A673 (cell line): ENCODE data around the gene EPN2. TPM values are rescaled to one million over a fixed set of nuclear protein-coding genes. Genes with fewer than 3 reads are reported as not detected.

Experiments
- BruUV-seq: library from RNA; stranded (reverse); fragments of 400-500 nt; replicated peaks from 2 replicates; lab custom pipeline; 2021; lab: Mats Ljungman, UMichigan
- CTCF ChIA-PET: fragments of 300-600 bp; sonication (Branson Sonifier 250); formaldehyde crosslinking; loops from one replicate; lab custom pipeline; 2022; ENCODE audit warnings: antibody characterized with exemption; lab: Charles Lee
- POLR2A ChIA-PET: fragments of 300-600 bp; sonication (Branson Sonifier 250); formaldehyde crosslinking; loops from one replicate; lab custom pipeline; 2022; ENCODE audit warnings: antibody characterized with exemption; ENCODE audit not compliant: low non-redundant PET; lab: Charles Lee
- DNase-seq: peaks from one replicate; pipeline ENCODE4 v3.0.0-alpha.2; 2015; ENCODE audit warnings: low spot score
- H3K27ac ChIP-seq: fragments of 200-600 bp; sonication (generic); 2 replicates; pipeline ENCODE4 v1.5.1; 2016; ENCODE audit warnings: mixed run types, low read depth, mild to moderate bottlenecking, mixed read lengths, antibody characterized with exemption, low read length; ENCODE audit not compliant: poor library complexity, severe bottlenecking
- H3K27me3 ChIP-seq: fragments of 200-600 bp; sonication (generic); replicated peaks from 2 replicates; pipeline ENCODE4 v1.6.1; 2017; ENCODE audit warnings: mixed run types, low read depth, mild to moderate bottlenecking, mixed read lengths, antibody characterized with exemption, low read length; ENCODE audit not compliant: insufficient read depth, poor library complexity
- H3K36me3 ChIP-seq: fragments of 200-600 bp; sonication (generic); 2 replicates; pipeline ENCODE4 v1.6.1; 2016; ENCODE audit warnings: mixed run types, mild to moderate bottlenecking, mixed read lengths, antibody characterized with exemption, low read length; ENCODE audit not compliant: insufficient read depth, poor library complexity, severe bottlenecking
- H3K4me1 ChIP-seq: fragments of 200-600 bp; sonication (generic); 2 replicates; pipeline ENCODE4 v1.6.1; 2017; ENCODE audit warnings: mixed run types, mild to moderate bottlenecking, mixed read lengths, antibody characterized with exemption, low read length; ENCODE audit not compliant: insufficient read depth, poor library complexity, severe bottlenecking
- H3K4me3 ChIP-seq: fragments of 200-600 bp; sonication (generic); 2 replicates; pipeline ENCODE4 v1.5.1; 2016; ENCODE audit warnings: low read depth, mixed run types, mild to moderate bottlenecking, mixed read lengths, low read length; ENCODE audit not compliant: poor library complexity, severe bottlenecking
- H3K9me3 ChIP-seq: fragments of 200-600 bp; sonication (generic); 2 replicates; pipeline ENCODE4 v1.6.1; 2016; ENCODE audit warnings: mixed run types, low read depth, mild to moderate bottlenecking, mixed read lengths, antibody characterized with exemption, low read length; ENCODE audit not compliant: poor library complexity, severe bottlenecking
- EZH2 ChIP-seq: fragments of 200-600 bp; sonication (generic); IDR thresholded peaks from 2 replicates; pipeline ENCODE4 v1.6.1; 2017; ENCODE audit warnings: borderline replicate concordance, low read depth, mild to moderate bottlenecking, mixed read lengths, antibody characterized with exemption, low read length; ENCODE audit not compliant: poor library complexity, severe bottlenecking
- intact Hi-C: fragments of 100-400 bp; cut with micrococcal nuclease; formaldehyde crosslinking; loops from one replicate; pipeline ENCODE4 v1.10.0; 2022; ENCODE audit not compliant: unreplicated experiment
- total RNA-seq: library from RNA; stranded (reverse); gene quantifications from 2 replicates; pipeline ENCODE4 v1.2.3, GENCODE V29; 2021
- TF ChIP-seq, protein P1 (sequence below): fragments of 300-800, 200-600 bp; sonication (generic); conservative IDR thresholded peaks from 2 replicates; pipeline ENCODE4 v1.5.1; 2017; ENCODE audit warnings: low read depth, mild to moderate bottlenecking, antibody characterized with exemption, low read length, moderate library complexity, mixed read lengths

The EPN2 gene
- total RNA-seq, 1 experiment from 2014 or later = 52.0 TPM

DNA sequence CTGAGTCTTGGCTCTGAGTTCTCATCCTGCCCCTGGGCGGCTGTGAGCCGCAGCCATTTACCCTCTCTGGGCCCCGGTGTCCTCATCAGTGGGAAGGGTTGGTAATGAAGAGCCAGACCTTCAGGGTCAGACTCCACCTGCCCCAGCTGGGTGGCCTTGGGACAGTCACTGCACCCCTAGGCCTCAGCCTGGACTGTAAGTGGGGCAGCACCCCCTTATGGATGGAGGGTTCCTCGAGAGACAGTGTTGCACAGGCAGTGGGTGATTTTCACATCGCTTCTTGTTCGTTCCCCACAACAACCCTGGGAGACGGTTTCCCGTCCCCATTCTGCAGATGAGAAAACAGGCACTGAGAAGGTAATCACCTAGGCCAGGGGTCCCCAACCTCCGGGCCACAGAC is 64.8 kb downstream of the EPN2 start:
- H3K9me3 ChIP-seq = no peaks in the 10 kb centered on the region
- H3K27me3 ChIP-seq = no peaks in the 10 kb centered on the region
- no peak overlapping the region for H3K4me3 ChIP-seq
- H3K36me3 ChIP-seq = no peaks in the 10 kb centered on the region
- TF ChIP-seq, protein P1, sequence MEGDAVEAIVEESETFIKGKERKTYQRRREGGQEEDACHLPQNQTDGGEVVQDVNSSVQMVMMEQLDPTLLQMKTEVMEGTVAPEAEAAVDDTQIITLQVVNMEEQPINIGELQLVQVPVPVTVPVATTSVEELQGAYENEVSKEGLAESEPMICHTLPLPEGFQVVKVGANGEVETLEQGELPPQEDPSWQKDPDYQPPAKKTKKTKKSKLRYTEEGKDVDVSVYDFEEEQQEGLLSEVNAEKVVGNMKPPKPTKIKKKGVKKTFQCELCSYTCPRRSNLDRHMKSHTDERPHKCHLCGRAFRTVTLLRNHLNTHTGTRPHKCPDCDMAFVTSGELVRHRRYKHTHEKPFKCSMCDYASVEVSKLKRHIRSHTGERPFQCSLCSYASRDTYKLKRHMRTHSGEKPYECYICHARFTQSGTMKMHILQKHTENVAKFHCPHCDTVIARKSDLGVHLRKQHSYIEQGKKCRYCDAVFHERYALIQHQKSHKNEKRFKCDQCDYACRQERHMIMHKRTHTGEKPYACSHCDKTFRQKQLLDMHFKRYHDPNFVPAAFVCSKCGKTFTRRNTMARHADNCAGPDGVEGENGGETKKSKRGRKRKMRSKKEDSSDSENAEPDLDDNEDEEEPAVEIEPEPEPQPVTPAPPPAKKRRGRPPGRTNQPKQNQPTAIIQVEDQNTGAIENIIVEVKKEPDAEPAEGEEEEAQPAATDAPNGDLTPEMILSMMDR = no peak
- no peak for TF ChIP-seq EZH2
- no peak overlapping the region for H3K27ac ChIP-seq
- POLR2A ChIA-PET = no interaction called here
- CTCF ChIA-PET = no interaction called here
- DNase-seq = no peak
- BruUV-seq = no TSS peak
- intact Hi-C loops = no loop called here
- H3K4me1 ChIP-seq = no peaks in the 10 kb centered on the region

DNA sequence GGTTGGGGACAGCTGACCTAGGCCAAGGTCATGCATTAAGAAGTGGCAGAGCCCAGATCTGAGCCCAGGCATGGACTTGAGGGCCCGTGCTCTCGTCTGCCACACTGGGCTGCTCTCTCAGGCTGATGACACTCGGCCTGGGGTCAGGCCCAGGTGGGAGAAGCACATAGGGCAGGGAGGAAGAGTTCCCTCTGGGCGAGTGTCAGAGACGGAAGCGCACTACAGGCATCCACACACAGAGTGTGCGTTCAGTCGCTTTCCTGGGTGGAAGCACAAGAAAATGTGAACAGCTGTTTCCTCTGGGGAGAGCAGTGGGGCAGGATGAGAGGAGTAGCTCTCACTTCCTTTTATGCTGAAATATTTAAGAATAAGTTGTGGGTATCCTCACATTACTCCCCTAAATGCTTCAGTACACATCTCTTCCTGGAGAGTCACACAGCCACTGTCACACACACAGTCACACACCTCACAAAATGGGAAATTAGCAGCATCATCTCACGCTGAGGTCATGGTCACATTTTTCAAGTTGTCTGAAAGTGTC is 65.7 kb downstream of the EPN2 start:
- Histone ChIP-seq H3K27me3 (no peaks in the 10 kb centered on the region), H3K4me3 (no peak overlapping the region), H3K36me3 (no peaks in the 10 kb centered on the region), H3K27ac (no peak overlapping the region), H3K4me1 (no peaks in the 10 kb centered on the region), H3K9me3 (no peaks in the 10 kb centered on the region)
- no TSS peak for BruUV-seq
- ChIA-PET POLR2A (no interaction called here), CTCF (no interaction called here)
- no peak for TF ChIP-seq EZH2
- TF ChIP-seq, protein P1 = no peak
- DNase-seq = no peak
- intact Hi-C loops = no loop called here

DNA sequence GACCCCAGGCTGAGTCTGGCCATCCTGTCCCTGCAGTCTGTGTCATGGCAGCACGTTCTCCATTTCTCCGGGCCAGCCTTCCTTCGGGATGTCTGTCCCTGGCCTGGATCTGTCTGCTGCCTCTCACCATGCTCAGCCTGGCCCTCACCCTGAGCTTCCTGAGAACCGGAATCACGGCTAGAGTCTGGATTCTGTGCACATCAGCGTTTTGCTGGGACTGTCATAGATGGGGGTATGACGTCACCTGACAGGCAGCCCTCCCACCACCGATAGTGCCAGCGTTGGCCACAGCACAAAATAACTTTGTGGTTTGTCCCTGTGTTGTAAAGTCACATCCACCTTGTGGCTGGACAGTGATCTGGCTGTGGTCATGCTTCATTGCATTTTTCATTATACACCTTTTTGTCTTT is 66.2 kb downstream of the EPN2 start:
- POLR2A ChIA-PET = no interaction called here
- Histone ChIP-seq H3K36me3 (no peaks in the 10 kb centered on the region), H3K9me3 (no peaks in the 10 kb centered on the region), H3K4me1 (no peaks in the 10 kb centered on the region), H3K27ac (no peak overlapping the region), H3K27me3 (no peaks in the 10 kb centered on the region), H3K4me3 (no peak overlapping the region)
- intact Hi-C loops = no loop called here
- BruUV-seq = no TSS peak
- TF ChIP-seq EZH2 = no peak
- TF ChIP-seq, protein P1 = no peak
- DNase-seq = no peak
- CTCF ChIA-PET = no interaction called here
